ENCODE results near the gene FLNB. TPM values are rescaled to one million over a fixed set of nuclear protein-coding genes. Genes with fewer than 3 reads are reported as not detected.
"Not testable (repeated sequence)": the region's sequence is repeated elsewhere in the genome, so short reads cannot be mapped to it uniquely, and the experiment has no call there.

The FLNB gene
- polyA plus RNA-seq, 4 donors = 162 to 186 (median 171) TPM

GRCh38 chr3:58051196-58051595 is 43.0 kb downstream of the FLNB start:
- no peak for DNase-seq (ENCODE audit: low read depth in 4 of 4, low spot score in 2 of 4)

DNA sequence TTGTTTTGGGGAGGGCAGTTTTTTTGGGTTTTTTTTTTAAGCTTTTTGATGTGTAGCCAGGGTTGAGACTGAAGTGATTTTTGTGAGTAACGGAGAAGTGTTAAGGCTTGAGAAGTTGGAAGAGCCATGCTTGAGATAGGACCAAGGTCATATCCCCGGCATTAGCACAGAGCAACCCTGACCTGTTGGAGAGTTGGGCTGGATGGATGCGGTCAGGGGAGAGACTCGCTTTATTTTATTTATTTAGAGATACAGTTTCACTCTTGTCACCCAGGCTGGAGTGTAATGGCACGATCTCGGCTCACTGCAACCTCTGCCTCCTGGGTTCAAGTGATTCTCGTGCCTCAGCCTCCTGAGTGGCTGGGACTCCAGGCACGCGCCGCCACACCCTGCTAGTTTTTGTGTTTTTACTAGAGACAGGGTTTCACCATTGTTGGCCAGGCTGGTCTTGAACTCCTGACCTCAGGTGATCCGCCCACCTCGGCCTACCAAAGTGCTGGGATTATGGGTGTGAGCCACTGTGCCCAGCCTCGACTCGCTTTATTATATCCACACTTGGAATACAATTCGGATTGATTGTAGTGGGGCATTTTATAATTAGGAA is 43.5 kb downstream of the FLNB start:
- not testable (repeated sequence) for DNase-seq (ENCODE audit: low read depth in 4 of 4, low spot score in 2 of 4)

DNA sequence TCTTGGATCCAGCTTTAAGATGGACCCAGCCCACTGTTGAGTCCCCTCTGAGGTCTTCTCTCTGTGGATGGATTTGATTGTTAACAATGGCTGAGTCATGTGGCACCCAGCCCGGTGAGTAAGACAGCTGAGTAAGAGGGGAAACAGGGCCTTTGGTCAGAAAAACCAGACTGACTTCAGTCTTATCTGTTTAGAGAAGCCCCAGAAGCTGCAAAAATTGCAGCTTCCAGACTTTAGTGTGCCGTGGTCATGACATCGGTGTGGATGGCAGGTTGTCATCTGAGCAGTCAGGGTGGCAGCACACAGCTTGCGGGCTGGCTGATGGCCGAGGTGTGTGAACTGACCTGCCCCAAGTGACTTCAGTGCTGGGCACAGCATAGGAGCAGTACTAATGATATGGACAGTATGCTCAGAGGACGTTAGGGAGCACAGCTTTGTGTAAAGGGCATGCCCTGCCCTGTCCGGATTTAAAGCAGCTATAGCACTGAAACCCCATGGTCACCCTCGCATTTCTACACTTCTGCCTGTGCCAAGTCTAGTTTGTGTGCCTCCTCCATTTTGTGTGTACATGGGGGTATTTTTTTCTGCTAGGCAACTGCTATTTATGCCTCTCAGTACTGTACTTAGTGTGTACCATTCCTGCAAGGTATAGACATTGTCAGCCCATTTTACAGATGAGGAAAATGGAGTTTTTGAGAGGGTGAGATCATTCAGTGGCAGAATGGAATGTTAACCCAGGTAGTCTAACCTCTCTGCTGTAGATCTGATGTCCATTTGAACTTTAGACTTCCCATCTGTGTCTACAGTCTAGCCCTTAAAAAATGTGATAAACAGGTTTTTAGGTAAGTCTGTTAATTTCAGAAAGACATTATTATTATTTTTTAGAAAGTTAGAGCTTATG is 44.4 kb downstream of the FLNB start:
- no peak for DNase-seq (ENCODE audit: low read depth in 4 of 4, low spot score in 2 of 4)

- DNase-seq (ENCODE audit: low read depth in 4 of 4, low spot score in 2 of 4) = no peak
Measured at GRCh38 chr3:58054652-58055051, 46.4 kb downstream of the FLNB start.

GRCh38 chr3:58055314-58055713 is 47.1 kb downstream of the FLNB start:
- DNase-seq (ENCODE audit: low read depth in 4 of 4, low spot score in 2 of 4) = no peak

DNA sequence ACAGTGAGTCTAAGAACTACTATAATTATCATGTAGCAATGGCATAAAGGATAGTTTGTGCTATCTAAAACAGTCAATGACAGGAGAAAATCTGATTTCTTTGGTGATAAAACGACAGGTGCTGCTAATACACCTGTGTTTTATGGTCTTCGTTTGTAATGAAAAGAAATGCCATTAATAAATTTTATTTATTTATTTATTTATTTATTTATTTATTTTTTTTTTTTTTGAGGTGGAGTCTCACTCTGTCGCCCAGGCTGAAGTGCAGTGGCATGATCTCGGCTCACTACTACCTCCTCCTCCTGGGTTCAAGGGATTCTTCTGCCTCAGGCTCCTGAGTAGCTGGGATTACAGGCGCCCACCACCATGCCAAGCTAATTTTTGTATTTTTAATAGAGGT is 47.7 kb downstream of the FLNB start:
- not testable (repeated sequence) for DNase-seq (ENCODE audit: low read depth in 4 of 4, low spot score in 2 of 4)

GRCh38 chr3:58058361-58059263 is 50.4 kb downstream of the FLNB start:
- no peak for DNase-seq (ENCODE audit: low read depth in 4 of 4, low spot score in 2 of 4)

- peak; percentile 69 to 89 (median 84) for DNase-seq (ENCODE audit: low read depth in 4 of 4, low spot score in 2 of 4)
Measured at GRCh38 chr3:58059349-58060321, 51.4 kb downstream of the FLNB start.

- DNase-seq (ENCODE audit: low read depth in 4 of 4, low spot score in 2 of 4) = peak in 1 of 4 donors; percentile 71
Measured at GRCh38 chr3:58062472-58062871, 54.2 kb downstream of the FLNB start.

GRCh38 chr3:58063022-58063815 is 55.0 kb downstream of the FLNB start:
- DNase-seq (ENCODE audit: low read depth in 4 of 4, low spot score in 2 of 4) = no peak

DNA sequence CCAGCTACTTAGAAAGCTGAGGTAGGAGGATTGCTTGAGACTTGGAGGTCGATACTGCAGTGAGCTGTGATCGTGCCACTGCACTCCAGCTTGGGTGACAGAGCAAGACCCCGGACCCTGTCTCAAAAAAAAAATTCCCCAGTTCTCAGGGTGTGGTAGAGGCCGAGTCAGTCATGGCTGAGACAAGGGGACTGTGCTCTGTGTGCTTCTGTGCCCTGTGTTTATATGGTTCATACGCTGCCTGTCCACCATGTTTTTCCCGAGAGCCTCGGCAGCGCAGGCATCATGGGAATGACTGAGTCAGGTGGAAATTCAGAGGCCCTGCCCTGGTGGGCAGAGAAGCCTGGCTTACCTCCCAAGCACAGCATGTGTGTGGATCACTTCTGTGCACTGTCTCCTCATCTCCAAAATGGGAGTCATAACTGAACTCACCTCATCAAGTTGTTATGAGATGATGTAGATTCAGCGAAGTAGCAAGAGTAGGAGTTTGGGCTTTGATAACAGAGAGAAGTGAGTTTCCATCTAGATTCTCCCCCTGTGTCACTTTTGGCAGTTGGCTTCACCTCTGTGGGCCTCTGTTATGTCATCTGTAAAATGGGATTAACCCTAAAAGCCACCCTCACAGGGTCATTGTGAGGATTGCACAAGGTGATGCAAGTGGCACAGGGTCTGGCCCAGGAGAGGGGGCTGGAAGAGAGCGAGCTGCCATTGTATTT is 56.9 kb downstream of the FLNB start:
- no peak for DNase-seq (ENCODE audit: low read depth in 4 of 4, low spot score in 2 of 4)

DNA sequence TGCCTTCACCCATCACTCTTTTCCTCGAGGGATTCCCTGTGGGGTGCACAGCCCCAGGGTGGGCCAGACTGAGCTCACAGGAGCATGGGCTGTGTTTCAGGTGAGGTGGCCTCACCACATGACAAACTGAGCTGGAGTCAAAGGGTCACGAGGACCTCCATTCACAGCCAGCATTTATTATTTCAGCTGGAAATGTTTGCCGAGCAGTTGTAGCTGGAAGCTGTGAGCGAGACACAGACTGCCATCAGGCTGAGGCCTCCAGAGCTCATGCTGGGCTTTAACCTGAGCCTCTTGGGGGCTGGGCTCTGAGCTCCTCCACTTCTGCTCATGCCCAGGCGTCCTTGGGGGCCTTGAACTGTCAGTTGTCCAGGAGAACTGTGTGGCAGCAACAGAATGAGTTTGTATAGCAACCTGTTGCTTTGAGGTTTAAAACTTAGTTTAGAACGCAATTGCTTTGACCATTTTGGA is 57.5 kb downstream of the FLNB start:
- no peak for DNase-seq (ENCODE audit: low read depth in 4 of 4, low spot score in 2 of 4)

DNA sequence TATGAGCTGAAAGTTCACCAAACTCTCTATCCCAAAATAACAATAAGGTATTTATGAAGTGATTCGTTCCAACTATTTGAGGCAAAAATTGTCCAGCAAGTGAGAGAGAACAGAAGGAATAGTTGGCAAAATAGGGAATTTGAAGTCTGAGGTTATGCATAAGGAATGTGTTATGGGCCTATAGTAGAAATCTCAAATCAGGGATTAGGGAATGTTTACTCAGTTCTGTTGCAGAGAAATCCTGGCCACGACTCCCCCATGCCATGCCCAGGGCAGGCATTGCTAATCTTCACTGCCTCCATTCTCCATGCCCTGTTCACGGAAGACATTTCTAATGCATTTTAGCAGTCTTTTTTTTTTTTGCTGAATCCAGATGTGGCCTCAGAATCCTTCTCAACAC is 58.6 kb downstream of the FLNB start:
- DNase-seq (ENCODE audit: low read depth in 4 of 4, low spot score in 2 of 4) = no peak

GRCh38 chr3:58068122-58068809 is 60.0 kb downstream of the FLNB start:
- no peak for DNase-seq (ENCODE audit: low read depth in 4 of 4, low spot score in 2 of 4)

GRCh38 chr3:58071480-58071971 is 63.3 kb downstream of the FLNB start:
- DNase-seq (ENCODE audit: low read depth in 4 of 4, low spot score in 2 of 4) = no peak

- DNase-seq (ENCODE audit: low read depth in 4 of 4, low spot score in 2 of 4) = no peak
Measured at GRCh38 chr3:58072052-58072762, 64.0 kb downstream of the FLNB start.

GRCh38 chr3:58072763-58073130 is 64.5 kb downstream of the FLNB start:
- DNase-seq (ENCODE audit: low read depth in 4 of 4, low spot score in 2 of 4) = no peak
